G401 (cell line): ENCODE results near the gene KLHL2. TPM values are rescaled to one million over a fixed set of nuclear protein-coding genes. Genes with fewer than 3 reads are reported as not detected.
A peak's percentile ranks its signal among the peaks of the same experiment; 100 is the strongest.
"Not testable (repeated sequence)": the region's sequence is repeated elsewhere in the genome, so short reads cannot be mapped to it uniquely, and the experiment has no call there.

ENCODE experiments used
- DNase-seq: peaks from one replicate; pipeline ENCODE4 v3.0.0-alpha.2; 2015; ENCODE audit warnings: low spot score
- in situ Hi-C: cut with HindIII; loops from 2 replicates; pipeline ENCODE4 v1.10.0; 2016; ENCODE audit warnings: low sequenced_read_pairs, mixed read lengths
- total RNA-seq: library from RNA; depleted of rRNA; stranded (reverse); fragments of >200 nt; shearing (Covaris generic); gene quantifications from 2 replicates; pipeline ENCODE4 v1.2.3, GENCODE V29; 2014

KLHL2 gene
- total RNA-seq, 1 experiment from 2014 or later: 1.1 TPM

DNA sequence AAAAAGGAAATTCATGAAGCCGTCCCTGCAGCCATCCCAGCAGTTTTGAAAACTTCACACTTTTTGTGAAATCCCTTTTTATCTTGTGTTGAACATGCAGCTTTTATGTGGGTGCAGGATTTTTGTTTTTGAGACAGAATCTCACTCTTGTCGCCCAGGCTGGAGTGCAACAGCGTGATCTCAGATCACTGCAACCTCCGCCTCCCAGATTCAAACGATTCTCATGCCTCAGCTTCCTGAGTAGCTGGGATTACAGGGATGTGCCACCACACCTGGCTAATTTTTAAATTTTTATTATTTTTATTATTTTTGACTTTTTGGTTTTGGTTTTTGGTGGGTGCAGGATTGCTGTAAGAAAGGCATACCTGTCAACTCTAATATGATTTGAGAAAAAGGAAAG is 112.1 kb downstream of the KLHL2 start:
- no peak for DNase-seq
- in situ Hi-C loops: no loop called here

DNA sequence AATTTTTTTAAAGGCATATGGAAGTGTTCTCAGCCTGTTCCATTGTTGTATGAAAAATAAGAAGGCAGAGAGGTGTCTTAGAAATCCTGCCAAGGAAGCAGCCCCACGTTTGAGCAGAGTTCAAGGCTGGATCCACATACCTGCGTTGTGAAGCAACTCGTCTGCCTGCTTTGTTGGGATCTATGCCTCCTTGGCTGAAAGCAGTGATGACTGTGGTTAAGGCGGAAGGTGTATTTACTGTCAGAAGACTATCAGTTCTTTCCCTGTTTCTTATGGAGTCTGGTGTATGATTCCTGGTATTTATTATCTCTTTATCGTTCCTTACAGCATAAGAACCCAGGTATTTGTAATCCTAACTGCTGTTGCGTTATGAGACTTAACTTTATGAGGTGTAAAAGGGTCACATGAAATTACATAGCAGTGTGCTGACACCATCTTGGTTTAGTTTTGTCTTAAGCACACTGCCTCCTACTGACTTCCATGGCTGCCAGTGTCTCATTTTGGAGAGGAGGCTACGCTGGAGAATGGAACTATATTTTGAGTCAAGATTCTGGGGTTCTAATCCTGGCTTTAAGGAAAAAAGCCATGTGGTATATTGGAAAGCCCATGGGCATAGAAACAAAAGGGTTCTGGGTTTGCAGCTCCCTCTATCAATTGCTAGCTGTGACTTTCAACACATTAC is 117.0 kb downstream of the KLHL2 start:
- DNase-seq: no peak
- in situ Hi-C loops: no loop called here

DNA sequence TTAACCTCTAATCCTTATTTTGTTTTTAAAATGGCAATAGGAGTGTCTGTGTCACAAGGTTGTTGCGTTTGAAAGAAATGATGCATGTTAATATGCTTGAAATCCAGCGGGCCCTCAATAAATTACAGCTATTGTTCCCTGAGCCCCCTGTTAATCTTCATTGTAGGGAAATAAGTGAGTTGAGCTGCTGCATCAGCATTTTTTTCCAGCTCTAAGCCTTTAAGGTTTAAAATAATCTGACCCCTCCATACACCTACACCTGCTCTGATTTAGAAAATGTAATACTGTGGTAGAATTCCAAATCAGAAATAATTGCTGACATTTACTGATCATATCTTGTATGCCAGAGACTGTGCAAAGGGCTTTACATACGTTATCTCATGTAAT is 117.5 kb downstream of the KLHL2 start:
- in situ Hi-C loops: no loop called here
- DNase-seq: no peak

DNA sequence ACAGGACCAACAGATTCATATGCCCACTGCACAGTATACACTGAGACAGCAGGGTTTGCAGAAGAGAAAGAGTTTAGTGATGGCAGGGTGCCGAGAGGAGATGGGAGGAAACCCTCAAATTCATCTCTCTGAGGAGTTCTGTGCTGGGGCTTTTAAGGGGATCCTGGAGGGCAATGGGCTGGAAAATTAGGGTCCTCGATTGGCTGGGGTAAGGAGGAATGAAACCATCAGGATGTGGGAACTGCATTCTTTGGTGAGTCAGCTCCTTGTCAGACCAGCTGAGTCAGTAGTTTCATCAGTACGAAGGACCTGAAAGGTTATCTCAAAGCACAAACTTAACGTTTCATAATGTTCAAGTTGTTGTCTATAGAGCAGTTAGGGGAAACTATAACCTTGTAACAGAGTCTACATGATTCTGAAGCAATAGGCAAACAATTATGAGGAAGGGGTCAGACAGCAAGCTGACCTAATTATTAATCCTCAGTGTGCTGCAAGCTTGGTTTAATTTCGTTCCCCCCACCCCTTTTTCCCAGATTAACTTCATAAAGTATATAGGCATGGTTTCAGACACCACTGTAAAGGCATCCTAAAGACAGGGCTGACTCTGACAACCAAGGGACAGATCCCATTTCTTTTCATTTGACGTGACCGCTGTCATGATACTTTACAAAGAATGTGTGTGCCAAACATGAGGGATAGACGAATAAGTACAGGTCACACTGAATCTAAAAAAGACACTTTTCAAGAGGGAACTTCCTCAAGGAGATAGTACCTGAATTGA is 118.6 kb downstream of the KLHL2 start:
- in situ Hi-C loops: no loop called here
- no peak for DNase-seq

DNA sequence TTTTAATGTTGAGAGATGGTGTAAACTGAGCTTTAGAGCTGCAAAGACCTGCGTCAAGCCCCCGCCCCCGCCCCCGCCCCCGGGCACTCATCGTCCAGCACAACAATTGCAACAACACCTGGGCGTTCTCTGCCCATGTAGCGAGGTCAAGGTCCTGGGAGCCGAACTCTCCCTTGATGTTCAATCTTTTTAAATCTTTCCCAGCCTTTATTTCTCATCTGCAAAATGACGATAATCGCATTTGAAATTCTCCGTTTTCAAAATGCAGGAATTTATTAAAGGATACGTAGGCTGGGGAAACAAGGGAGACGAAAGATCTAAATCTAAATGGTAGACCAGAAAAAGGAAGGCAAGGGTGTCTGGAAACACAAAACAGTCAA is 119.5 kb downstream of the KLHL2 start:
- in situ Hi-C loops: no loop called here
- peak; percentile 54 for DNase-seq

DNA sequence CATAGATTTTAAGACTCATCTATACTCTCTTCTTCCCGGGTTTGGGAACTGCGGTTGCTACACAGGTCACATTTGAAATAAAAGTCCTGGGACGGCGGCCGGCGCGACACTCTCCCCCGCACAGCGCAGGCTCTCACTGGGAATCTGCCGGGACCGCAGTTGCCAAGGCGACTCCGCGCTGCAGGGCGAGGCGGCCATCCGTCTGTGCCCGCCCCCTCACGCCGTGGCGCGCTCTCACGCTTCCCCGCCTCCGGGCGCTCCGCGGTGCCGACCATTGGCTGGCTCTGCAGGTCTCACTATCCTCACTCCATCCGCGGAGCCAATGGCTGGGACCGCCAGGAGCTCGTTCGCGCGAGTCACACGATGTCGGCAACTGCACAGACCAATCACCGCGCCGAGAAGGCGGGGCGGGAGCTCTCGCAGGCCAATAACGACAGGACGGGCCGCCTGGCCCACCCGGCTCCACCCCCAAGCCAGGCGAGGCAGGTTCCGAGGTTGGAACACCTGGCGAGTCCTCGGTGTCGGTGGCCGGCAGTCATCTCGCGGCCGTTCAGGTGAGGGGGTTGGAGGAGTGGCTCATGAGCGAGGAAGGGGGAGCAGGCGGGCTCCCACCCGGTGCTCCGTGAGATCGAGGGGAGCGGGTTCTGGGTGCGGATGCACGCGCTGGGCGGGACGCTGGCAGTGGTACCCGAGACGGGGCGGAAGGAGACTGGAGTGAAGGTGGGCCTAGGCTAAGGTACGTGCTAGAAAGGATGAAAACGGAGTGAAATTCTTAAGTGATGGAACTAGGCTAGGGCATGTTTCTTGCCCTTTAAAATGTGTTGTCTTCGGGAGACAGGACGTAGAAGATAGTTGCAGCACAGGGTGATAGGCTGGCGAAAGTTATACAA is 120.1 kb downstream of the KLHL2 start, which contains the start of gene MSMO1:
Gene MSMO1 (plus strand): TSS at position 459 of the 890 bp plus-strand sequence. CDS start 5,702 bp downstream, outside the sequence.
- in situ Hi-C loops: no loop called here
- peak; percentile 99 for DNase-seq

DNA sequence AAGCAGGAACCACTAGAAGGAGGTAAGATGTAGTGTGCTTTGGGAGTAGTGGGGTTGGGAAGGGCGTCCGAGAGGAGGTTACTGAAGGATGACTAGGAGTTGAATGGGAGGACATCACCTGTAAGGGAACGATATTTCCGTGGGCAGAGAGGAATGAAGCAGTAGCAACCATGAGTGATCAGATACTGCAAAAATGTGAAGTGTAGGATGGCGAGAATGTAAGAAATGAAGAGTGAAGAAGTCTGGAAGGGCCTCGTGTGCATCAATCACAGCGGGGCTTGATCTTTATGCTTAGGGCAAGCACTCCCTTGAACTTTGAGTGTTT is 120.7 kb downstream of the KLHL2 start:
- in situ Hi-C loops: no loop called here
- no peak for DNase-seq

DNA sequence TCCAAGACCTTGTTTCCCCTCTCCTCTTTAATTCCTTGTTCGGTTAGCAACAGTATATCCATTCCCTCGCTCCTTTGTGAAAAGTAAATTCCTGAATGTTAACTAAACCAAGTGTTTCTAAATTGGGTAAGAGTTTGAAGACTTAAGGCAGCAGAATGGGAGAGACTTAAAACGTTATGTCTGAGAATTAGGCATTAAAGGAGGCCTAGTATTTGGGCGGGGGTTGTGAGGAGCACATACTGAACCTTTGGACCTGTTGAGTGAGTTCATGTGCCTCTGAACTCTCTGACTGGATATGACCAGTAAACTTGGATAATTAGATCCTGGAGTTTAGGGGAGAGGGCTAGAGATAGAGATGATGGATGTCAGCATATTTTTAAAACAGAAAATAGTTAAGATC is 121.3 kb downstream of the KLHL2 start:
- in situ Hi-C loops: no loop called here
- DNase-seq: no peak

DNA sequence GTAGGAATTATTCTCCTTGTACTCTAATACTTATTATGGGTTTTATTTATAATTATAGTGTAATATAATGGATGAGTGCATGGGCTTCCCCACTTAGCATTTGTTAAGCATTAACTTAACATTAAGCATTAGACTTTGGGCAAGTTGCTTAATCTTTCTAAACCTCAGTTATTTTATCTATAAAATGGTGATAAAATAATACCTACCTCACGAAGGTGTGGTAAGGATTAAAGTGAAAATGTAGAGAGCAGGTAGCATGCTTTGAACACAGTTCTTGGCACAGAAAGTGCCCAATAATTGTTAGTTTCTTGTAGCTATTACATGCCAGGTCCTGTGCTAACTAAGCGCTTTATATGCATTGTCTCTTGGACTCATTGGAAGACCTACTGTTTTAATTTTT is 122.7 kb downstream of the KLHL2 start:
- in situ Hi-C loops: no loop called here

DNA sequence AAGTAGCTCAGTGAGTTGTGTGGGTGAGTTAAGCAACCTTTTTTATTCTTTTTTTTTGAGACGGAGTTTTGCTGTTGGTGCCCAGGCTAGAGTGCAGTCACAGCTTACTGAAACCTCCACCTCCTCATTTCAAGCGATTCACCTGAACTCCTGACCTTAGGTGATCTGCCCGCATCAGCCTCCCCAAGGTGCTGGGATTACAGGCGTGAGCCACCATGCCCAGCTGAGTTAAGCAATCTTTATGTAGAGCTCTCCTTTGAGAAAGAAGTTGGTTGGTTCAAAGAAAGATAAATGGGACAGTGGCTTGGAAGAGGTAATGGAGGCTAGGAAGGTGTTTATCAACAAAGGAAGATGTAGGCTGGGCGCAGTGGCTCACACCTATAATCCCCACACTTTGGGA is 123.3 kb downstream of the KLHL2 start:
- in situ Hi-C loops: no loop called here

More for the DNA sequence above, 122.7 kb downstream of the KLHL2 start:
- no peak for DNase-seq

DNA sequence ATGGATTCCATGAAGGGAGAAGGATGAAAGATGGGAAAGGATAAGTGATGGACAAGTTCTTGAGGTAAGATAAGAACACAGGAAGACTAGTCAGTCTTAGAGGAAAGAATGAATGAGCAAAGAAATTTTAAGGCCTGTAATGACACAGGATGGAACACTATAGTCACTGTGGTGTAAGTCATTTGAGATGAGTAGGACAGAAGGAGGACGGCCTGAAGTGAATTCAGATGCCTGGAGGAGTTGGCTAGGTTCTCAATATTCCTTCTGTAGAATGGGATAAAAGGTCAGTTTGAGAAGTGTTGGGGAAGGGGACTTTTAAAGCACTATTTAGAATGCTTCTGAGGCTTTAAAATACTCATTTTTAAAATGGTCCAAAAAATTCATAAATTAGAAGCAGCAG is 124.0 kb downstream of the KLHL2 start:
- DNase-seq: no peak
- in situ Hi-C loops: no loop called here

More for the DNA sequence above, 123.3 kb downstream of the KLHL2 start:
- DNase-seq: no peak

DNA sequence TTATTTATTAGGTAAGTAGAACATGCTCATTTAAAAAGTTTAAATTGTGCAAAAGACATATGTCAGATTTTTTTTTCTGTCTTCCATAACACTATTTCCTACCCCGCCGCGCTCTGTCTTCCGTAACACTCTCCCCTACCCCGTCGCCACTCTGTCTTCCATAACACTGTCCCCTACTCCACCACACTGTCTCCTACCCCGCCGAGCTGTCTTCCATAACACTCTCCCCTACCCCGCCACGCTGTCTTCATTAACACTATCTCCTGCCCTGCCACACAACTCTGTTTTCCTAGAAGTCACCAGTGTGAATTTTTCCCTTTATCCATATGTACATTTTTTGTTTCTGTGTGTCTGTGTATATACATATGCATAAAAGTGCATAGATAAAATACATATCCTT is 124.5 kb downstream of the KLHL2 start:
- in situ Hi-C loops: no loop called here

DNA sequence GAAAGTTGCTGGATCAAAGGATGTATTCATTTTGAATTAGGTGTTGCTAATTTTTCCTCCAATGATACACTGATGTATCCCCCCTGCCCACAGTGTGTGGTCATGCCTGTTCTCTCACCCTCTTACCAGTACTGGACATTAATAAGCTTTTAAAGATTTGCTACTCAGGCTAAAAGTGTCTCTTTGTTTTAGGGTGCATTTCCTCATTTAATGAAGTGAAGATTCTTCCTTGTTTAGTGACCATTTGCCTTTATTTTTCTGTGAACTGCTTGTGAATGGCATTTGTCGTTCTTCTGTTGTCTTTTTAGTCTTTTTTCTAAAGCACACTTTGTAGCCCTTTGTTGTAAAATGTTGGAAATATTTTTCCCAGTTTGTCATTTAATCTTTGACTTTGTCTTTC is 125.1 kb downstream of the KLHL2 start:
- DNase-seq: no peak
- in situ Hi-C loops: no loop called here

More for the DNA sequence above, 124.5 kb downstream of the KLHL2 start:
- DNase-seq: peak; percentile 29

DNA sequence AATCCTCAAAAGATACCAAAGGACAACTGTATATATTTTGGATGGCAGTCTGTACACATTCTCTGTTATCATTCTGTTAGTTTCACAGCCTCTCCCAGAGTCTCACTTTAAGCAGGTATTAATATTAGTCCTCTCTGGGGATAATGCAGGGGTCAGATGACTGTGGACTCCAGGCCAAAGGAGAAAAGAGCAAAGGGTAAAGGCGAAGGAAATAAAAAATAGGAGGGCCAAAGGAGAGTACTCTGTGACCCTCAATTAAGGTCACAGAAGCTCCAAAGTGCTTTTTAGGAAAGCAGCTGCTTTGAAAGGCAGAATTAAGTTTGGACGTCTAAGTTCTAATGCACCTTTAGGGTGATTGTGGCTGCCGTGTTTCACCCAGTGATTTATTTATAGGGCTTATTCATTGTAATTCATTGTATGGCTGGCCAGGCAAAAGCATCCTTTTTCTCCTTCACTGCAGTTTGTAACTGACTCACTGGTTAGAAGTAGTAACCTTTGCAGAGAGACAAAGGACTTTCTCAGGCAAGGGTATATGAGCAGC is 127.9 kb downstream of the KLHL2 start:
- in situ Hi-C loops: no loop called here
- DNase-seq: no peak

DNA sequence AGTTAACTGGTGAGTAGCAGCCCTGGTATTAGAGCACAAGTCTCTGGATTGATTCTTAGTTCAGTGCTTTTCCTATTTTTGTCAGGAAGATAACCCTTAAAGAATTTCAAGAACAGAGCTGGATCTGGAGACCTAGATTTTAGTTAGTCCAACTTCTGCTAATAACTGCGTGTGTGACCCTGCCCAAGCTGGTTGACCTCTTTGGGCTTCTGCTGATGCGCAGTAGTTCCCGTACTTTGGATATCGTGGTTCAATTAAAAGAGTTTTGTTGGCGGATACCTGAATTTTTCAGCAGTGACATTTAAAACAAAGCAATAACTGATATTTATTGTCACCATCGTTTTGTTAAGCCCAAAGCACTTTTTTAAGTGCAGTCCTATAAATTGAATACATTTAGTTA is 129.4 kb downstream of the KLHL2 start:
- in situ Hi-C loops: no loop called here

DNA sequence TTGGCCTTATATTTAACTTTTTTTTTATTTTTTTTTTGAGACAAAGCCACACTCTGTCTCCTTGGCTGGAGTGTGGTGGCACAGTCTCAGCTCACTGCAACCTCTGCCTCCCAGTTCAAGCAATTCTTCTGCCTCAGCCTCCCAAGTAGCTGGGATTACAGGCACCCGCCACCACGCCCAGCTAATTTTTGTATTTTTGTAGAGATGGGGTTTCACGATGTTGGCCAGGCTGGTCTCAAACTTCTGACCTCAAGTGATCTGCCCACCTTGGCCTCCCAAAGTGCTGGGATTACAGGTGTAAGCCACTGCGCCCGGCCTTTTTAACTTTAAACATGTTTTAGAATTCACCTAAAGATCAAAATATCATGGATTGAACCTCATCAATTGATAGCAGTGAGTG is 135.0 kb downstream of the KLHL2 start:
- DNase-seq, in situ Hi-C loops: not testable (repeated sequence)

More for the DNA sequence above, 129.4 kb downstream of the KLHL2 start:
- DNase-seq: no peak

DNA sequence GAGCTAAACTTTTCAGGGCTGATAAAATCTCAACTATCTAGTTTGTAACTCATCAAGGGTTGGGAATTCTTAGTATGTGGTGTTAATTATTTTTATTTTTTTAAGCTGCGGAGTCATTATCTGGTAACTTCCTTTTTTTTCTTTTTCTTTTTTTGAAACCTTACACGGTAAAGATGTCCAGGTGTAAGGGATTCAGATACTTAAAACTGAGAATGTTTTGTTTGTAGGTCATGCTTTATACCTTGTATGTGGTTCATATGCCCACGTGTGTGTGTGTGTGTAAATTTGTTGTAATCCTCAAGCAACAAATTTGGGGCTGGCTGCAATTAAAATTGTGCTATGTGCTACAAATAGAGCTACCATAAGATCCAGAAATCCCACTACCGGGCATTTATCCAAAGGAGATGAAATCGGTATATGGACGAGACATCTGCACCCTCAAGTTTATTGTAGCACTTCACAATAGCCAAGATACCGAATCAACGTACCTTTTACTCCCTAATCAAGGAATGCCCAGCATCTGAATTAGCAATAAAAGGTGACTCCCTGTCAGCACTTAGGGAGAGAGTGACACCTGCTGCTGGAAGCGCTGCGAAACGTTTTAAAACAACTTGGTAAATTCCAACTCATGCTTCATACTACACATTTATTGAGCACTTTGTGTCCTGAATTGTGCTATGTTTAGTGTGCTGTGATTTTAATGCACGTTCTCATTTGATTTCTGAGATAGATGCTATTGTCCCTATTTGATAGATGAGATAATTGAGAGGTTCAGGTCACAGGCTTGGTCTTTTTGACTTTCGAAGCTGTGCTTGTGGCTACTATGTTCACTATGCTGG is 136.2 kb downstream of the KLHL2 start:
- in situ Hi-C loops: no loop called here
- no peak for DNase-seq

DNA sequence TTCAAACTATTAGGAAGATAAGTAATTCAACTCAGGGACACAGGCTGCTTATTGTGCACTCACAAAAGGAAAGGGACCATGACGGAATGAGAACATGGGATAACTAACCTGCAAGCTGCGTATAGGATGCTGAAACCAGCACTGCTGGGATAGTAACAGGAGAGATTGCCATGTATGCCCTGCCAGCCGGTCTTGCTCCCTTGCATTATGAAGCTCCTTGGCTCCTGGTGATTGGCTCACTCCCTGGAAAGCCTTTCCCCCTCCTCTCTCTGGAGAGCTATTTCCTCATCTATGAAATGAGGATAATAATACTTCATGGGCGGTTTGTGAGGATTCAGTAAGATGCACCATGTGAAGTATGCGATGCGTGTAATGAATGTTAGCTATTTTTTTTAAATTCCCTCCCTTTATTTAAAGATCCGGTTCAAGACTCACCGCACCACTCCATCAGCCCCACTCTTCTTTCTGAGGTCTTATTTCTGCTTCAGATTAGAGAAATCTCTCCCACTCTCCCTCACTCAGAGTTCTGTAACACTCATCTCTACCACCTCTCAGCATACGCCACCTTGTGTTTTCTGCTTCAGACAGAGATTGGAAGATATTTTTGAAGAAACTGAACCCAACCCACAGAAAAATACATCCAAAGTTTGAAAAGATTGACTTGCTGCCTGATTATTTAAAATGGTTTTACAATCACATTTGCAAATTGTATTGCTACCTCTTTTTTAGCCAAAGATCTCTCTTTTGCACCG is 138.5 kb downstream of the KLHL2 start:
- DNase-seq: no peak
- in situ Hi-C loops: no loop called here
